NOMO-1 treated with dmso at 0.1 percent for 144 hours (cell line): ENCODE data around the gene TFB1M.
"Not testable (repeated sequence)": the region's sequence is repeated elsewhere in the genome, so short reads cannot be mapped to it uniquely, and the experiment has no call there.

Experiments used
- DNase-seq: peaks from one replicate; lab custom pipeline; 2025; ENCODE audit not compliant: unreplicated experiment; lab: John Stamatoyannopoulos, UW

Gene TFB1M

DNA sequence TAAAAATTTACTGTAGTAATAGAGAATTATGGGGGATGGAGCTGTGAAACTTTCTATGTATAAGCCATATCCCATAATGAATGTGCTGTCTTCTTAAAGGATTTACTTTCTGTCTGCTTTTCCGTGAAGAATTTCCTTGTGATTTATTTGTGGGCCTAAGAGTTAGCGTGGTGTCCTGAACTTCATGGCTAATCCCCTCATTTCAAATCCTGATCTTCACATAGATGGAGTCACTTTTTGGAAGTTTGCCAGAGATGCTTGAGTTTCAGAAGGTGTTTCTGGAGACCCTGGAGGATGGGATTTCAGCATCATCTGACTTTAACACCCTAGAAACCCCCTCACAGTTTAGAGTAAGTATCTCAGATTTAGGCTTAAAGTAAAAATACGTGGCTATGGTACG, 69.8 kb downstream of the TFB1M start:
- no peak for DNase-seq

DNA sequence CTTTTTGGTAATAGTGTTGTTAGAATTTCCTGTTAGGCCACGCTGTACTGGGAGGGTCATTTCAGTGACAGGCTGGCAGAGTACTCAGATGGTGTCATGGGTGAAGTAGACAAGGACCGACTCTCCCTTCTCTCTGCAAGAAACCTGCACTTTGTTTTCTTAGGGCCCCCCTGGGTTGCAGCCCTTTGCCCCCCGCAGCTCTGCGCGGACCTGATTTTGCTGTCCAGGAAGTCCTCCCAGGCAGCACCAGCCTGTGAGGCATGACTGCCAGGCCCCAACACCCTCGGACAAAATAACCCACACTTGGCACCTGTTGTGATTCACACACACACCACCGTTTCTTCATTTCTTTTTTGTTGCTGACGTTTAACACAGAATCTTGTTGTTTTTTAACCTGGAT, 72.3 kb downstream of the TFB1M start:
- DNase-seq = no peak

DNA sequence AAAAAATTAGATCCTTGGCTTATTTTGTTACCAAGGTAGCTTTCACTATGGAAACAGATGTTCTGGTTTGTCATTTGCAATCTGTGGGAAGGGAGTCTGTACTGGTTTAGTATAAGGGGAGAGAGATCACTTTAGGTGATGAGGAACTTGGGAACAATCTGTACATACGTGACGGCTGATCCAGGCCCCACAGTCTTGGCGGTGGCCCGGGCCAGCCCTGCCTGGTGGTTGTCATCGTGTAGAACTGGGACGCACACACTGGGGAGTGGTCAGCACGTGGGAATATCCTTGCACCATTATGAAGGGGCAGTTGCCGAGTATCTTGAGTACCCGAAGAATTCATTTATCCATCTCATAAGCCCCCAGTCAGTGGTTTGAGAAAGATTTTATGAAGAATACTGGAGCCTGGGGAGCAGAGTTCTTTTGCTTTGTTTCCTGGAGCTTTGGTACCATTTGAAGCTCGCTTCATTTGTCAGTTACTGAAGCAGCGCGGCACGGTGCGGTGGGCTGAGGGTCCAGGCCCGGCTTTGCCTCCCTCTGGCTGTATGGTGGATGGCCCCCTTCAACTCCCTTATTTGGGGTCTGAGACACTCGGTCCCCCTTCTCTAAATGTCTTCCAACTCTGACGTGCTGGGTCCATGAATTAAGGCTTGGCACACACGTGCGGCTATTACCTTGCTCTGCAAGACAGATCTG, 73.2 kb downstream of the TFB1M start:
- no peak for DNase-seq

DNA sequence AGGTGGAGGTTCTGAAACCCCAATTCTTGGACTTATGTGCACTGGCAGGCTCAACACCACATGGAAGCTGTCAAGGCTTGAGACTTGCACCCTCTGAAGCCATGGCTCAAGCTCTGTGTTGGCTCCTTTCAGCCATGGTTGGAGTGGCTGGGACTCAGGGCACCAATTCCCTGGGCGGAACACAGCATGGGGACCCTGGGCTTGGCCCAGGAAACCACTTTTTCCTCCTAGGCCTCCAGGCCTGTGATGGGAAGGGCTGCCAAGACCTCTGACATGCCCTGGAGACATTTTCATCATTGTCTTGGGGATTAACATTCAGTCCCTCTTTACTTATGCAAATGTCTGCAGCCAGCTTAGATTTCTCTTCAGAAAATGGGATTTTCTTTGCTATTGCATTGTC, 76.7 kb downstream of the TFB1M start:
- no peak for DNase-seq

DNA sequence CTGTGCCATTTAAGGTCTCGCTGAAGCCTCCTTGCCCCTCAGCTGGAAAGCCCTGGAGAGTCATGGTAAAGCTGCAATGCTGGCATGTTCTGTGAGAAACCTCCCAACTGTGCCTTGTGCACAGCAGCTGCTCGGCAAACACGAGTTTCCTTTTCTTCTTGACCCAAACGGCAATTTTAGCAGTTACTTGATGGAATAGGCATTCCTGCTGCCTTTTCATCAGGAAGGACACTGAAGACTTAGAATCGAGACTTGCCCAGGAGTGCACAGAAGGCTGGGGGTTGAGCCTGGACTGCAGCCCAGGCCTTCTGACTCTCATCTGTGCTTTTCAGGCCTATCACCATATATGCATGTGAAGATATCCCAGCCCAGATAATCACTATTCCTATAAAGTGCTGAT, 79.2 kb downstream of the TFB1M start:
- DNase-seq = no peak

DNA sequence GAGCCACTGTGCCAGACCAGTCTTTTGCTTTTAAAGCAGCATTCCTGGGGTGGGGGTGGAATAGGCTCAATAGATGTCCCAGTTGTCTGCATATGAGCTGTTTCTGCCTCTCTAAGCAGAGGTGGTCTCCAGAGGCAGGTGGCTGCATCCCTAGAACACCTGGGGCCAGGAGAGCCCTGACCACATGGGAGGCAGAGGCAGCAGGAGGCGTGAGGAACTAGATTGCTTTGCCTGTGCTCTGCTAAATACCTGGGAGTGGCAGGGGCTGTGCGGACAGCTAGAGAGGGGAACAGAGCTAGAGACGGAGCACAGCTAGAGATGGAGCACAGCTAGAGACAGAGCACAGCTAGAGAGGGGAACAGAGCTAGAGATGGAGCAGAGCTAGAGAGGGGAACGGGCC, 79.6 kb downstream of the TFB1M start:
- DNase-seq = no peak

DNA sequence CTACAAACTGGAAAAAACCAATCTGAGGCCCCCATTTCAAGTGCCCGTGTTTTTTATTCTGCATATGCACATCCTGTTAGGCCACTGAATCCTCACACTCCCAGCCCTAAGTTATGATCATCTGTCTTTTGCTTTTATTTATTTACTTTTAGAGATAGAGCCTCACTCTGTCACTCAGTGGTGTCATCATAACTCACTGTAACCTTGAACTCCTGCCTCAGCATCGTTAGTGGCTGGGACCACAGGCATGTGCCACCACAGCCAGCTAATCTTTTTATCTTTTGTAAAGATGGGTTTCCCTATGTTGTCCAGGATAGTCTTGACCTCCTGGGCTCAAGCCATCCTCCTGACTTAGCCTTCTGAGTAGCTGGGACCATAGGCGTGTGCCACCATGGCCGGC, 80.1 kb downstream of the TFB1M start:
- DNase-seq = no peak

DNA sequence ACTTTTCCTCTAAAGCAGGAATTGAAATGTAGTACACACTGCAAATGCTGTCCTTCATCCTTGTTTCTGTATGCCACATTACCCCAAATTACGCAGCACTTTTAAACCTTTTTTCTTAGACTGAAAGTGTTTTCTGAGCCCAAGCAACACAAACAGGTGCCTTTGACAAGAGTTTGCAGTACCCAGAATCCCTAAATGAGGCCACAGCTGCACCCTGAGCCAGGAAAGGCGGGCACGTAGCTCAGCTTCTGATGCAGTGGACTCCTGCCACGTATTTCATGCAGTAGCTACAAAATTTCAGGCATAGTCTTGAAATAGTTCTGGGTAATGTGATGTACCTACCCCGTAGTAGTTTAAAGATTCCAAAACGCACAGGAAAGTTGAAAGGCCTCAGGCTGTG, 81.4 kb downstream of the TFB1M start:
- no peak for DNase-seq

DNA sequence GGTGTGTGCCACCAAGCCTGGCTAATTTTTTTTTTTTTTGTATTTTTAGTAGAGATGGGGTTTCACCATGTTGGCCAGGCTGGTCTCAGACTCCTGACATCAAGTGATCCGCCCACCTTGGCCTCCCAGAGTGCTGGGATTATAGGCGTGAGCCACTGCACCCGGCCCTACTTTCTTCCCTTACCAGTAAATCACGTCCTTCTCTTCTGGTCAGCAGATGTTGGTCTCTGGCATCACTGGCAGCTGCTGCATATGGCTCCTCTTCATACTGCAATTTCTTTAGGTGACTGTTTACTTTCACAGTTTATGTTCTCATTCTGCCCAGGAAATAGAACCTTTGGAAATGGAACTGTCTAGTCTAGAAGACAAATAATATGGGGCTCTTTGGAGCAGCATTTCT, 83.3 kb downstream of the TFB1M start:
- DNase-seq = not testable (repeated sequence)

DNA sequence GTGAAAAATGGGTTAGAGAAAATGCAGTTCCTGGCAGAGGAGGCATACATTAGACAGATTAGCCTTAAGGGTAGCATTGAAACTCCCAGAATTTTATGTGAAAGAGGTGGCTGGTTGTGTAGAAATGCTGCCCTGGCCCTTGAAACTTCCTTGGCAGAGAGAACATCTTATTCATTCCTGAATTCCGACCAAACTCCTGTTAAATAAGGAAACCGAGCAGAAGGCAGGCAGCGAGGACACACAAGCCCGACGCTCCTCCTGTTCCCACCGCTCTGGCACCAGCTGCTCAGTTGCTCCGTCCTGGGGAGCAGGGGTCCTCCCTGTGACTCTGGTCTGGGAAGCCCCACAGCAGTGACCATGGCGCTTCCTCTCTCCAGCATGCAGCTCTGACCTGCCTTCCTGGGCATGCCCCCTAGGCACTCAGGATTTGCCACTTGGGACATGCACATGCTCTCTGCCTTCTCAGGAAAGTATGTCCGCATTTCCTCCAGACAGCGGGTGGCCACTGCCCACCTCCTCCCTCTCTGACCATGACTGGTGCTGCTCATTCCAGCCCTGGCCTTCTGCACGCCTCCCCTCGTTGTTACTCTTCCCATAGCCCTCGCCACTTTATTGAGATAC, 85.6 kb downstream of the TFB1M start:
- no peak for DNase-seq

DNA sequence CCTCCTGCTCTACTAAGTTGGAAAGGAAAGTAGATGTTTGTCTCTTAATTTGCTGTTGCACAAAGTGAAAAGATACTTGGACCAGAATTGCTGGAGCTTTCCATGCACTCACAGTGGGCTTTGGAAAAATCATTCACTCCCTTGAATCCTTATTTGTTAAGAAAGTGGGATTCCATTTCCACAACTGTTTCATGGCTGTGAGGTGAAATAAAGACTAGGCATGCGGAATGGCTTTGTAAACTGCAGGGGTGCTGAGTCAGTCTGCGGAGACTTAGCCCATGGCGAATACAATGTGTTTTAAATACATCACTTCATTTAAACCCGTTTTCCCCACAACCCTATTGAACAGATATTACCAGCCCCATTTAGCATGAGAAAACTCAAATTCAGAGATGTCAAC, 87.2 kb downstream of the TFB1M start:
- DNase-seq = no peak

DNA sequence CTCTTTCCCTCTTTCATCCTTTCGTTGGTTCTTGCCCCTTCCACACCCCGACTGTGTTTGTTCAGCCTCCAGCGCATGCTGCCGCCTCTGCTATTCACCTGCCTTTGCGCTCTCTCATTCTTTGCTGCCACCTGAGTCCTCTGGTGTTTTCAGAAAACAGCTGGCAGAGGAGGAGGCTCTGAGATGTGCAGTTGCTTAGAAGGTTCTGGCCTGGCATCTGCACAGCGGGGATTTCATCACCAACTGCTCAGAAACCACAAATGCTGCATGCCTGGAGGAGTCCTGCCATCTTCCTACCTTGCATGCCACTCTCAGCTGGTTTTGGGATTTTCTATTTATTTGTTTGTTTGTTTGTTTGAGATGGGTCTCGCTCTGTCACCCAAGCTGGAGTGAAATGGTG, 89.7 kb downstream of the TFB1M start:
- peak; percentile 5 for DNase-seq

DNA sequence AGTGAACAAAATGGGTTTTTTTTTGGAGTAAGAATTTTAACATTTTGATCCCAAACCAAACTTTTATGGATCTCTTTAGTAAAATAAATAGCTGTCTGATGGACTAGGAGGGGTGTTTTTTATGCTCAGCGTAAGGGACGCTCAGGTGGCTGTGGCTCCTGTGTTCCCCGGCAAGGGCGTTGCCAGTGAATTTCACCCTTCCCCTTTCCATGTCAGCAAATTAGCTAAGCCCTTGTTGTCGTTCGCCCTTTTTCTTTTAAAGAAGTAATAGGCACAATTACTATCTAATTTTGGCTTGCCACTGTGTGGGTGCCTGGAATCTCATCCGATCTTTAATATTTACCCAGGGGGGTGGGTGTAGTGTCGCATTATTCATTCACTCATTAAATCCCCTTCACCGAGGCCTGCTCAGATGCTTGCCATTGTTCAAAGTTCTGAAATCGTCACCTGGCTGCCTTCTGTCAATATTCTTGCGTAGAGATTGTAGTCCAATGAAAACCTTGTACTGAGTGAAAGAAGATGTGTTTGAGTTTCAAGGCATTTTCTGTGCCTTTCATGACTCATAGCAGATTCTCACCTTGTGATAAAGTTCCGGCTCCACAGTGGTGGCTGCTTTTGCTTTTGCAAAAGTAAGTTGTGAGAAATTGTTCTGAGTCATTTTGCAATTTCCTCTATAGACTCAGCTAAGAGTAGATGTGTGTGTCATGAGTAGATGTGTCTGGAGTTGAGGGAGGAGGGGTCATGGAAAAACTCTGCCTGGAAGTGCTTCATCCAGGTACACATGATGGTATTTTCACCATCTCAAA, 90.4 kb downstream of the TFB1M start:
- DNase-seq = peak; percentile 64

DNA sequence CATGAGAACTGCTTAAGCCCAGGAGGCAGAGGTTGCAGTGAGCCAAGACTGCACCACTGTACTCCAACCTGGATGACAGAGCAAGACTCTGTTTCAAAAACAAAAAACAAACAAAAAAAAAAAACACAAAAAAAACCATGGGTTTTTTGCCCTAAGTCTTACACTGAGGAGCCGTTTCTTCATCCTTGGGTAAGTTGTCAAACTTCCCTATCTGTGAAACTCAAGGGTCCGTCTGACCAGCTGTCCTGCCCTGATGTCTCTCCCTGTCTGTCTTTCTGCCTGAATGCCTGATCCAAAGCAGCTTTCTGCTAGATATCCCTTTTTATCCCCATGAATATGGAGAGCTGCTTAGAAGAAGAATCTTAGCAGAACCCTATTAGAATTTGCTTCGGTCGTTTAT, 91.8 kb downstream of the TFB1M start:
- no peak for DNase-seq

DNA sequence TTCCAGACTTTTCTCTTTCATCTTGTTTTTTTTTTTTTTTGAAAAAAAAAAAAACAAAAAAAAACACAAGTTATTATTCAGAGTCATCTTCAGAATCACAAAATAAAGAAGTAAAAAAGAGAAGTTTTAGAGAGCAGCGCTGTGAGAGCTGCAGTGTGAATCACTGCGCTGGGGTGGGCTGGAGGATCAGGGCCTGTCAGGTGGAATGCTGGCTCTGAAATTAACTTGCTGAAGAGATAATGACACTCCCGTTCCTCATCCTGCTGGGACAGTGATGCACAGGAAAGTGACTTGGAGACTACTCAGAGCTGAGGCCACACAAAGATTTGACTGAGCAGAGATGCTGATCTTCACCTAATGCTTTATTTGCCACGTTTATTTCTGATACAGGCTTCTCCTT, 93.2 kb downstream of the TFB1M start:
- no peak for DNase-seq

DNA sequence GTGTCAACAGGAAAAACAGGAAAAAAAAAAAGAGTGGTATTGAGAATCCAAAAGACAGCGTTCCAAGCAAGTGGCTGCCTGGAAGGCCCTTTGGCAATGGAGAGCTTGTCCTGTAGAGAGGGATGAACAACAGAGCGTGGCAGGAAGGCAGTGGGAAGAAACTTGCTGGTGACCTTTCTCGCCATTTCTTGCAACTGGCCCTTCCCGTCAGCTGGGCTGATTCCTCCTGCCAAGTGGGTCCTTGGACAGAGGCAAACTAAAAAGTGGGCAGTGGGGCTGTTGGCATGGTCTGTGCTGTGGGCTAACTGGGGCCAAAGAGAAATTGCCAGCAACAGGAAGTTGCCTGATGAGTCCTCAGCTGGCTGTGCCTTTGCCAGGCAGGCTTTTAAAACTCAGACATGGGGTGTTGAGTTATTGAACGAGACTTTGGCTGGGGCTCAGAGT, 94.4 kb downstream of the TFB1M start:
- DNase-seq = no peak

DNA sequence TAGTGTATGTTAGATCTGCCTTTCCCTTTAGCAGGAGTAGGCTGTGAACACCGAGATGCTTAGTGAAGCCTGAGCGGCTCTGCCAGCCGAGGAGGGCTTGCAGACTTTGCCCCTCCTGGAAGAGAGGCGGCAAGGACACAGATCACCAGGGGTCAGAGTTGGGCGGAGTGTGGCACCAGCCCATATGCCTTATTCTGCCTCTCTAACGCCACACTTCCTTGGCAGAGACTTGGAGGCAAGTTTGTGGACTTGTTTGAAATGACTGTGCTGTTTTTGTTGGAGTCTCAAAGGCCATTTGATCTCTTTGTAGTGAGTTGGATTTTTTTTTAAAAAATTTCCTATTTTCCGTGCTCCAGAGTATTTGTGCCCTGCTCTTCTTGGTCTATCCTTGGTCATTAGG, 95.0 kb downstream of the TFB1M start:
- no peak for DNase-seq

DNA sequence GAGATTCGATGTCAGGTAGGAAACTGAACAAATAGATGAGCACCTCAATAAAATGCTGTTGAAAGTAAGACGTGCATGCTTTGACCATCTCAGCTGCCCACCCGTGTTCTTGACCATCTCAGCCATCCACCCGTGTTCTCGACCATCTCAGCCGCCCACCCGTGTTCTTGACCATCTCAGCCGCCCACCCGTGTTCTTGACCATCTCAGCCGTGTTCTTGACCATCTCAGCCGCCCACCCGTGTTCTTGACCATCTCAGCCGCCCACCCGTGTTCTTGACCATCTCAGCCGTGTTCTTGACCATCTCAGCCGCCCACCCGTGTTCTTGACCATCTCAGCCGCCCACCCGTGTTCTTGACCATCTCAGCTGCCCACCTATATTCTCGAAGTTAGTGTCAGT, 95.6 kb downstream of the TFB1M start:
- not testable (repeated sequence) for DNase-seq

DNA sequence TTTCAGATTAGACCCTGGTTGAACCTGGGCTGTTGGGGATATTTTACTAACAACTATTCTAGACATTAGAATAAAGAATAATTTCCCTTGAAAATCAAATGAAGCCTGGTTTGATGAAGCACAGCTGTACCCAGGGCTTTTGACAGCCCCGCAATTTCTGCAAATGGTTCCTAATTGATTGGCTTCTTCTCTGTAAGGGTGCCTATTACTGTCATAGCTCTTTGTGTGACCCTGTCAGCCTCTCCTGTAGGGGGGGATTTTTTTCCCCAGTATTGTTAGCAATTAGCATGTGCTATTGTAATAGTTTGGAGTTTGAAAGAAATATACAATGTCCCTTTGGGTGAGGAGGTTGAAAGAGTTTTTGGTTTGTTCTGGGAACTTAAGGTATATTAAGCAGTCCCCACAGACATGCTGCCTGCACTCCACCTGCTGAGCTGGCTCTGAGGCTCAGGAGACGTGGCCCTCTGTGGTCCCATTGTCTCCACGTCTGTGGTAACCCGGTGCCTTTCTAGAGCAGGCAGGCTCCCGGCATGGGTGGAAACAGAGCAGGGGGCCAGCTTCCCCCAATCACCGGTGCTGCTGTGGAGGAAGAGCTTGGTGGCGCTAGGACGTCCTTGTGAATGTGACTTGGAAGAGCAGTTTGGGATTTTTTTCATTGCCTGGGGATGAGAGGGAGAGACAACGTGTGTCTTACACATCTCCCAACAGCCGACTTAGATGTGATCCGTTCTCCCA, 97.8 kb downstream of the TFB1M start:
- DNase-seq = no peak

DNA sequence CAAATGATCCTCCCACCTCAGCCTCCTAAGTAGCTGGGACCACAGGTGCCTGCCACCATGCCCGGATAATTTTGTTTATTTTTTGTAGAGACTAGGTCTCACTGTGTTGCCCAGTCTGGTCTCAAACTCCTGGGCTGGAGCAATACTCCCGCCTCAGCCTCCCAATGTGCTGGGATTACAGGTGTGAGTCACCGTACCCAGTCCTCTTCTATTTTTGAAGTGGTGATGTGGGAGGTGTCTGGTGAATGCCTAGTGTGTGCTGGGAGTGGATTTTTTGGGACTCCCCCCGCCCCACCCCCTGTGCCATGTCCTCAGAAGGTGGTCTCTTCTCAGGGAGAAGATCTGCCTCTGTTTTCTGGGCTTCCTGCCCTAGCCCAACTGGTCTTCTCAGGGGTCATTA, 98.4 kb downstream of the TFB1M start:
- no peak for DNase-seq

DNA sequence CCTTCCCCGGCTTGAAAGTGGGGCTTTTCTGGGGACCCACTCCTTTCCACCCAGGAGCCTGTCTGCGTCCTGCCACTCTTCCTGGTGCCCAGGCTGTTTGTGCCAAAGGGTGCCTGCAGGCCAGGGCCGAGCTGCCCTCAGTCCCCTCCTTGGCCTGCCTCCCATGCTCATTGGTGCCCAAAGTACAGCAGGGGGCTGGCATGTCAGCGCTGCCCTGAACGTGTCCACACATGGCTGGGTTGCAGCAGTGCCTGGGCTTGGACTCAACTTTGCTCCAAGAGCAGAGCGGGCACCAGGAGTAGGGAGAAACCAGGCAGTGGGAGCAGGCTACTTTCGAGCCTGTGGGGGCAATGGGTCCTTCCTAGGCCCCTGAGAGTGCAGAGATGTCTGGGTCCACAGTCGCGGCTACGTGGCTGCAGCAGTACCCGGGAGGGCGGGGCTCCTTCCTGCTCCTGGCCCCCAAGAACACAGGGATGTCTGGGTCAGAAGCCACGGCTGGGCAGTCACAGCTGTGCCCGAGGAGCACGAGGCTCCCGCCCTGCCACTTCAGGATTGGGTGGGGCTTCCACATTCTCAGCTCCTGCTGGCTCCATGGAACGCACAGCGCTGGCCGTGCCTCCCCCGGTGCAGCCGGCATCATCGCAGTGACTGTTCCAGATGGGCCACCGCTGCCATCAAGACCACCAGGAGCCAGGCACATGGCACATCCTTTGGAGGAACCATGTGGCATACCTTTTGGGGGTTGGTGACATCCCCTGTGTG, 100.5 kb downstream of the TFB1M start:
- DNase-seq = no peak
